HepG2 (cell line): ENCODE data around the gene KTN1. TPM values are rescaled to one million over a fixed set of nuclear protein-coding genes. Genes with fewer than 3 reads are reported as not detected.

Experiments
- MED1 ChIP-seq: sonication (generic); formaldehyde crosslinking; IDR thresholded peaks from 2 replicates; pipeline ENCODE4 v1.4.0; 2020; ENCODE audit warnings: missing genetic modification reagents
- PAF1 ChIP-seq: IDR thresholded peaks from 2 replicates; pipeline ENCODE4 v1.6.1; 2016; ENCODE audit warnings: missing genetic modification reagents, missing compliant biosample characterization
- SALL2 ChIP-seq: sonication (generic); formaldehyde crosslinking; IDR thresholded peaks from 2 replicates; pipeline ENCODE4 v1.8.1; 2023; ENCODE audit warnings: mild to moderate bottlenecking, missing genetic modification reagents, inconsistent platforms
- TBX2 ChIP-seq: sonication (generic); formaldehyde crosslinking; IDR thresholded peaks from 2 replicates; pipeline ENCODE4 v1.5.0; 2020; ENCODE audit warnings: missing genetic modification reagents, mild to moderate bottlenecking, borderline replicate concordance
- ZNF121 ChIP-seq: sonication (generic); formaldehyde crosslinking; IDR thresholded peaks from 2 replicates; pipeline ENCODE4 v1.5.0; 2020; ENCODE audit warnings: mild to moderate bottlenecking, missing genetic modification reagents
- ZNF709 ChIP-seq: sonication (generic); formaldehyde crosslinking; IDR thresholded peaks from 2 replicates; pipeline ENCODE4 v1.5.0; 2020; ENCODE audit warnings: mild to moderate bottlenecking, missing genetic modification reagents
- polyA plus RNA-seq, 8 experiments: library from polyadenylated mRNA; depleted of rRNA in 3 of 8; stranded (reverse) in 7 of 8; unstranded in 1 of 8; fragments of >200 nt; fragmentation: Illumina TruSeq in 4 of 8; extraction: Trizol in 4 of 8; gene quantifications; 2 replicates each; pipeline versions ENCODE4 v1.2.1 to v1.2.3, GENCODE V29; 2011 to 2016; ENCODE audit warnings: low read depth in 4 of 8, missing spikeins in 1 of 8, mixed read lengths in 1 of 8; ENCODE audit not compliant: insufficient read depth in 1 of 8
- total RNA-seq, 5 experiments: library from RNA; depleted of rRNA; stranded (reverse); fragments of >200 nt; fragmentation: Illumina TruSeq; extraction: Trizol; gene quantifications; 2 replicates each; pipeline ENCODE4 v1.2.3, GENCODE V29; 2016; ENCODE audit warnings: low read depth in 1 of 5
- TF ChIP-seq, protein P1 (sequence below): sonication (generic); formaldehyde crosslinking; IDR thresholded peaks from 2 replicates; pipeline ENCODE4 v1.4.0; 2020; ENCODE audit warnings: missing genetic modification reagents, borderline replicate concordance
- TF ChIP-seq, protein P2 (sequence below): IDR thresholded peaks from 2 replicates; pipeline ENCODE4 v1.6.1; 2012; ENCODE audit warnings: low read depth, low read length, improper control_type of control experiment
- TF ChIP-seq, protein P3 (sequence below): sonication (generic); formaldehyde crosslinking; IDR thresholded peaks from 2 replicates; pipeline ENCODE4 v1.5.0; 2020; ENCODE audit warnings: missing genetic modification reagents
- TF ChIP-seq, protein P4 (sequence below): sonication (generic); formaldehyde crosslinking; IDR thresholded peaks from 2 replicates; pipeline ENCODE4 v1.4.0; 2020; ENCODE audit warnings: low read depth, mild to moderate bottlenecking, missing genetic modification reagents

KTN1 gene
- total and polyA plus RNA-seq, 2 of the 13 experiments (the other 11 are each of a cell fraction or from before 2014, with no cell fraction given): 60.6 to 169 TPM

DNA sequence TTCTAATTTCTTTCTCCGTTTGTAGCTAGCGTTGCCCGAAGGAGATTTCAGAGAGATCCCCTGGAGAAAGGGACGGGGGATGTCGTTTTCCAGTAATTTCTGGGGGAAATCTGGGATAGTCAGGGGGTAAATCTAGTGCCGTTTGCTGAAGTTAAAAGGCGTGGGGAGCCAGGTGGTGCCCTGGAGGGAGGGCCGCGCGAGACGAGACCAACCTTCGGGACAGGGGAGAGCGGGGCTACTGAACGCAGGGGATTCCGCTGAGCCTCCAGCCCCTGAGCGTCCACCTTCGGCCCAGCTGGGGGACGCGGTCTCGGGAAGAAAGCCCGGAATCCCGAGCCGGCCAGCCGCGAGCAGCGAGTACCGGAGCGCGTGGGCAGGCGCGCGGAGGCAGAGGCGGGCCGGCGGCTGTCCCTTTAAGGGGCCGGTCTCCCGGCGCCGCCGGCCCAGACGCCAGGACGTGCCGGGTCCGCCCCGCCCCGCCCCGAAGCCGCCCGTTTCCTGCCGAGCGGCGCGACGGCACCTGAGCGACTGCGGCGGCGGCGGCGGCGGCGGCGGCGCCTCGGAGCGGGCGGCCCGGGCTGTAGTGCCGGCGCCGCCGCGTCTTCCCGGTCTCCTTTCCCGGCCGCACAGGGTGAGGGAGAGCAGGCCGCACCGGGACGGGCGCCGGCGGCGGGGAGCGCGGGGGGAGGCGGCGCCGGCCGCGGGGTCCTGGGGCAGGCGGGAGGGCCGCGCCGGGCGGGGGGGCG is at the start of gene KTN1 (continued):
- TF ChIP-seq, protein P1, sequence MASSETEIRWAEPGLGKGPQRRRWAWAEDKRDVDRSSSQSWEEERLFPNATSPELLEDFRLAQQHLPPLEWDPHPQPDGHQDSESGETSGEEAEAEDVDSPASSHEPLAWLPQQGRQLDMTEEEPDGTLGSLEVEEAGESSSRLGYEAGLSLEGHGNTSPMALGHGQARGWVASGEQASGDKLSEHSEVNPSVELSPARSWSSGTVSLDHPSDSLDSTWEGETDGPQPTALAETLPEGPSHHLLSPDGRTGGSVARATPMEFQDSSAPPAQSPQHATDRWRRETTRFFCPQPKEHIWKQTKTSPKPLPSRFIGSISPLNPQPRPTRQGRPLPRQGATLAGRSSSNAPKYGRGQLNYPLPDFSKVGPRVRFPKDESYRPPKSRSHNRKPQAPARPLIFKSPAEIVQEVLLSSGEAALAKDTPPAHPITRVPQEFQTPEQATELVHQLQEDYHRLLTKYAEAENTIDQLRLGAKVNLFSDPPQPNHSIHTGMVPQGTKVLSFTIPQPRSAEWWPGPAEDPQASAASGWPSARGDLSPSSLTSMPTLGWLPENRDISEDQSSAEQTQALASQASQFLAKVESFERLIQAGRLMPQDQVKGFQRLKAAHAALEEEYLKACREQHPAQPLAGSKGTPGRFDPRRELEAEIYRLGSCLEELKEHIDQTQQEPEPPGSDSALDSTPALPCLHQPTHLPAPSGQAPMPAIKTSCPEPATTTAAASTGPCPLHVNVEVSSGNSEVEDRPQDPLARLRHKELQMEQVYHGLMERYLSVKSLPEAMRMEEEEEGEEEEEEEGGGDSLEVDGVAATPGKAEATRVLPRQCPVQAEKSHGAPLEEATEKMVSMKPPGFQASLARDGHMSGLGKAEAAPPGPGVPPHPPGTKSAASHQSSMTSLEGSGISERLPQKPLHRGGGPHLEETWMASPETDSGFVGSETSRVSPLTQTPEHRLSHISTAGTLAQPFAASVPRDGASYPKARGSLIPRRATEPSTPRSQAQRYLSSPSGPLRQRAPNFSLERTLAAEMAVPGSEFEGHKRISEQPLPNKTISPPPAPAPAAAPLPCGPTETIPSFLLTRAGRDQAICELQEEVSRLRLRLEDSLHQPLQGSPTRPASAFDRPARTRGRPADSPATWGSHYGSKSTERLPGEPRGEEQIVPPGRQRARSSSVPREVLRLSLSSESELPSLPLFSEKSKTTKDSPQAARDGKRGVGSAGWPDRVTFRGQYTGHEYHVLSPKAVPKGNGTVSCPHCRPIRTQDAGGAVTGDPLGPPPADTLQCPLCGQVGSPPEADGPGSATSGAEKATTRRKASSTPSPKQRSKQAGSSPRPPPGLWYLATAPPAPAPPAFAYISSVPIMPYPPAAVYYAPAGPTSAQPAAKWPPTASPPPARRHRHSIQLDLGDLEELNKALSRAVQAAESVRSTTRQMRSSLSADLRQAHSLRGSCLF (CRISPR knock-in tag): no peak
- TF ChIP-seq, protein P2, sequence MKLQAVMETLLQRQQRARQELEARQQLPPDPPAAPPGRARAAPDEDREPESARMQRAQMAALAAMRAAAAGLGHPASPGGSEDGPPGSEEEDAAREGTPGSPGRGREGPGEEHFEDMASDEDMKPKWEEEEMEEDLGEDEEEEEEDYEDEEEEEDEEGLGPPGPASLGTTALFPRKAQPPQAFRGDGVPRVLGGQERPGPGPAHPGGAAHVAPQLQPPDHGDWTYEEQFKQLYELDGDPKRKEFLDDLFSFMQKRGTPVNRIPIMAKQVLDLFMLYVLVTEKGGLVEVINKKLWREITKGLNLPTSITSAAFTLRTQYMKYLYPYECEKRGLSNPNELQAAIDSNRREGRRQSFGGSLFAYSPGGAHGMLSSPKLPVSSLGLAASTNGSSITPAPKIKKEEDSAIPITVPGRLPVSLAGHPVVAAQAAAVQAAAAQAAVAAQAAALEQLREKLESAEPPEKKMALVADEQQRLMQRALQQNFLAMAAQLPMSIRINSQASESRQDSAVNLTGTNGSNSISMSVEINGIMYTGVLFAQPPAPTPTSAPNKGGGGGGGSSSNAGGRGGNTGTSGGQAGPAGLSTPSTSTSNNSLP: peak; percentile 14; the same call in 1 of the 2 replicates
- TF ChIP-seq PAF1 (CRISPR knock-in tag) (no peak), SALL2 (CRISPR knock-in tag) (no peak), ZNF121 (peak; percentile 15; the same call in 1 of the 2 replicates), TBX2 (0 out of 2 replicates have a peak, but pooled peaks have one; percentile 12), MED1 (0 out of 2 replicates have a peak, but pooled peaks have one; percentile 21), ZNF709 (no peak)
- TF ChIP-seq, protein P3, sequence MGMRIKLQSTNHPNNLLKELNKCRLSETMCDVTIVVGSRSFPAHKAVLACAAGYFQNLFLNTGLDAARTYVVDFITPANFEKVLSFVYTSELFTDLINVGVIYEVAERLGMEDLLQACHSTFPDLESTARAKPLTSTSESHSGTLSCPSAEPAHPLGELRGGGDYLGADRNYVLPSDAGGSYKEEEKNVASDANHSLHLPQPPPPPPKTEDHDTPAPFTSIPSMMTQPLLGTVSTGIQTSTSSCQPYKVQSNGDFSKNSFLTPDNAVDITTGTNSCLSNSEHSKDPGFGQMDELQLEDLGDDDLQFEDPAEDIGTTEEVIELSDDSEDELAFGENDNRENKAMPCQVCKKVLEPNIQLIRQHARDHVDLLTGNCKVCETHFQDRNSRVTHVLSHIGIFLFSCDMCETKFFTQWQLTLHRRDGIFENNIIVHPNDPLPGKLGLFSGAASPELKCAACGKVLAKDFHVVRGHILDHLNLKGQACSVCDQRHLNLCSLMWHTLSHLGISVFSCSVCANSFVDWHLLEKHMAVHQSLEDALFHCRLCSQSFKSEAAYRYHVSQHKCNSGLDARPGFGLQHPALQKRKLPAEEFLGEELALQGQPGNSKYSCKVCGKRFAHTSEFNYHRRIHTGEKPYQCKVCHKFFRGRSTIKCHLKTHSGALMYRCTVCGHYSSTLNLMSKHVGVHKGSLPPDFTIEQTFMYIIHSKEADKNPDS (CRISPR knock-in tag): peak; percentile 60; the same call in 1 of the 2 replicates
- TF ChIP-seq, protein P4, sequence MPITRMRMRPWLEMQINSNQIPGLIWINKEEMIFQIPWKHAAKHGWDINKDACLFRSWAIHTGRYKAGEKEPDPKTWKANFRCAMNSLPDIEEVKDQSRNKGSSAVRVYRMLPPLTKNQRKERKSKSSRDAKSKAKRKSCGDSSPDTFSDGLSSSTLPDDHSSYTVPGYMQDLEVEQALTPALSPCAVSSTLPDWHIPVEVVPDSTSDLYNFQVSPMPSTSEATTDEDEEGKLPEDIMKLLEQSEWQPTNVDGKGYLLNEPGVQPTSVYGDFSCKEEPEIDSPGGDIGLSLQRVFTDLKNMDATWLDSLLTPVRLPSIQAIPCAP: no peak
